Epithelial cell of proximal tubule (primary cell): Measurements from ENCODE around the gene SLC25A13. TPM values are rescaled to one million over a fixed set of nuclear protein-coding genes. Genes with fewer than 3 reads are reported as not detected.

Experiments
- DNase-seq: peaks from one replicate; pipeline ENCODE4 v3.0.0-alpha.2; 2011; ENCODE audit warnings: low read depth
- H3K4me3 ChIP-seq: 2 replicates; pipeline ENCODE4 v1.5.1; 2011; ENCODE audit warnings: low read depth, mild to moderate bottlenecking, low read length
- CTCF ChIP-seq: conservative IDR thresholded peaks from 2 replicates; pipeline ENCODE4 v1.5.1; 2012; ENCODE audit warnings: low read depth, mild to moderate bottlenecking, low read length
- total RNA-seq: library from RNA; depleted of rRNA; stranded (reverse); fragments of >200 nt; gene quantifications from 2 replicates; pipeline ENCODE4 v1.2.3, GENCODE V29; 2015

SLC25A13 gene
- total RNA-seq, 1 donor from 2014 or later, result 51.3 TPM

GRCh38 chr7:96089511-96089910 lies 232.4 kb downstream of the SLC25A13 start:
- no peak for TF ChIP-seq CTCF
- DNase-seq, result no peak
- no peak overlapping the region for H3K4me3 ChIP-seq

- no peak for TF ChIP-seq CTCF
- no peak for DNase-seq
Measured at GRCh38 chr7:96088579-96088978, 233.3 kb downstream of the SLC25A13 start.

GRCh38 chr7:96085953-96086352 lies 235.9 kb downstream of the SLC25A13 start:
- no peak for TF ChIP-seq CTCF
- no peak for DNase-seq
- no peak overlapping the region for H3K4me3 ChIP-seq

More at GRCh38 chr7:96088579-96088978, 233.3 kb downstream of the SLC25A13 start:
- H3K4me3 ChIP-seq, result no peak overlapping the region

- H3K4me3 ChIP-seq, result no peak overlapping the region
- no peak for TF ChIP-seq CTCF
- peak; percentile 80 for DNase-seq
Measured at GRCh38 chr7:96084881-96085553, 236.9 kb downstream of the SLC25A13 start.

GRCh38 chr7:96080027-96080426 lies 241.9 kb downstream of the SLC25A13 start:
- DNase-seq, result no peak
- no peak for TF ChIP-seq CTCF
- H3K4me3 ChIP-seq, result no peak overlapping the region

GRCh38 chr7:96076350-96076707 lies 245.6 kb downstream of the SLC25A13 start:
- no peak for DNase-seq
- H3K4me3 ChIP-seq, result peak overlapping the region; percentile 63
- no peak for TF ChIP-seq CTCF
